OCI-LY1 (cell line): Measurements from ENCODE around the gene HLA-DQB2.

ENCODE experiments used
- H2AFZ ChIP-seq: fragments of 200-600 bp; sonication (generic), shearing (Covaris generic); 2 replicates; pipeline ENCODE4 v1.6.0; 2014; ENCODE audit warnings: antibody characterized with exemption, mild to moderate bottlenecking, low read length
- H3F3A ChIP-seq: fragments of 200-600 bp; sonication (generic), shearing (Covaris generic); 2 replicates; pipeline ENCODE4 v1.6.0; 2014; ENCODE audit warnings: mild to moderate bottlenecking, antibody characterized with exemption, low read length, moderate library complexity; ENCODE audit not compliant: insufficient read depth
- H3K27ac ChIP-seq: fragments of 200-600 bp; sonication (generic); 2 replicates; pipeline ENCODE4 v1.5.1; 2014; ENCODE audit warnings: low read length, mixed run types, mild to moderate bottlenecking, low read depth; ENCODE audit not compliant: poor library complexity, severe bottlenecking
- H3K27me3 ChIP-seq: fragments of 200-600 bp; sonication (generic); 2 replicates; pipeline ENCODE4 v1.6.0; 2014; ENCODE audit warnings: antibody characterized with exemption, mild to moderate bottlenecking, low read length, moderate library complexity; ENCODE audit not compliant: insufficient read depth
- H3K36me3 ChIP-seq: fragments of 200-600 bp; sonication (generic); 2 replicates; pipeline ENCODE4 v1.6.1; 2014; ENCODE audit warnings: mild to moderate bottlenecking, antibody characterized with exemption, low read length, moderate library complexity, mixed read lengths; ENCODE audit not compliant: insufficient read depth
- H3K4me1 ChIP-seq: fragments of 200-600 bp; sonication (generic); 2 replicates; pipeline ENCODE4 v1.5.1; 2014; ENCODE audit warnings: mild to moderate bottlenecking, low read length, moderate library complexity; ENCODE audit not compliant: insufficient read depth, severe bottlenecking
- H3K4me2 ChIP-seq: fragments of 200-600 bp; sonication (generic), shearing (Covaris generic); 2 replicates; pipeline ENCODE4 v1.6.1; 2014; ENCODE audit warnings: low read length
- H3K4me3 ChIP-seq: fragments of 200-600 bp; sonication (generic); 2 replicates; pipeline ENCODE4 v1.5.1; 2014; ENCODE audit warnings: low read length, low read depth, mild to moderate bottlenecking, mixed read lengths; ENCODE audit not compliant: poor library complexity, severe bottlenecking
- H3K79me2 ChIP-seq: fragments of 200-600 bp; shearing (Covaris generic); 2 replicates; pipeline ENCODE4 v1.6.1; 2016; ENCODE audit warnings: mixed run types, low read length, mixed read lengths; ENCODE audit not compliant: insufficient read depth
- H3K9ac ChIP-seq: fragments of 200-600 bp; sonication (generic), shearing (Covaris generic); 2 replicates; pipeline ENCODE4 v1.6.1; 2014; ENCODE audit warnings: mild to moderate bottlenecking, low read length, mixed read lengths
- H3K9me2 ChIP-seq: fragments of 200-600 bp; sonication (generic), shearing (Covaris generic); 2 replicates; pipeline ENCODE4 v1.6.1; 2014; ENCODE audit warnings: low read depth, mild to moderate bottlenecking, low read length, mixed read lengths
- H3K9me3 ChIP-seq: fragments of 200-600 bp; shearing (Covaris generic); 2 replicates; pipeline ENCODE4 v1.6.1; 2014; ENCODE audit warnings: low read length, mixed read lengths
- H4K20me1 ChIP-seq: fragments of 200-600 bp; sonication (generic), shearing (Covaris generic); 2 replicates; pipeline ENCODE4 v1.6.0; 2016; ENCODE audit warnings: mild to moderate bottlenecking, low read length; ENCODE audit not compliant: insufficient read depth
- CTCF ChIP-seq: fragments of 200-600 bp; sonication (generic), shearing (Covaris generic); IDR thresholded peaks from 2 replicates; pipeline ENCODE4 v1.5.1; 2017; ENCODE audit warnings: mild to moderate bottlenecking, antibody characterized with exemption, low read length, moderate library complexity, mixed read lengths
- EZH2 ChIP-seq: fragments of 200-600 bp; sonication (generic), shearing (Covaris generic); IDR thresholded peaks from 2 replicates; pipeline ENCODE4 v1.8.0; 2017; ENCODE audit warnings: borderline replicate concordance, mixed run types, mild to moderate bottlenecking, antibody characterized with exemption, low read length, moderate library complexity, mixed read lengths

Gene HLA-DQB2

GRCh38 chr6:32718879-32719278 lies 44.5 kb downstream of the HLA-DQB2 start:
- Histone ChIP-seq H3K27me3 (no peaks in the 10 kb centered on the region), H3K9me2 (no peaks in the 10 kb centered on the region), H3K27ac (no peak overlapping the region), H3K79me2 (no peaks in the 10 kb centered on the region), H4K20me1 (no peaks in the 10 kb centered on the region), H3K9me3 (no peaks in the 10 kb centered on the region), H2AFZ (no peak overlapping the region), H3K9ac (no peak overlapping the region), H3K4me1 (no peaks in the 10 kb centered on the region), H3K4me2 (no peak overlapping the region), H3K36me3 (no peaks in the 10 kb centered on the region), H3F3A (no peaks in the 10 kb centered on the region), H3K4me3 (no peak overlapping the region)
- TF ChIP-seq CTCF (no peak), EZH2 (no peak)

- TF ChIP-seq EZH2, result no peak
- TF ChIP-seq CTCF, result no peak; the same call in 1 of the 2 replicates
- Histone ChIP-seq H3K4me1 (no peaks in the 10 kb centered on the region), H3K9me2 (no peaks in the 10 kb centered on the region), H3K4me3 (no peak overlapping the region), H3K36me3 (no peaks in the 10 kb centered on the region), H3K27ac (no peak overlapping the region), H4K20me1 (no peaks in the 10 kb centered on the region), H3K79me2 (no peaks in the 10 kb centered on the region), H2AFZ (no peak overlapping the region), H3K9ac (no peak overlapping the region), H3K4me2 (no peak overlapping the region), H3K9me3 (no peaks in the 10 kb centered on the region), H3K27me3 (no peaks in the 10 kb centered on the region), H3F3A (no peaks in the 10 kb centered on the region)
Observed at GRCh38 chr6:32716396-32716795, 46.9 kb downstream of the HLA-DQB2 start.

- Histone ChIP-seq H3F3A (no peaks in the 10 kb centered on the region), H4K20me1 (no peaks in the 10 kb centered on the region), H3K9me2 (no peaks in the 10 kb centered on the region), H2AFZ (no peak overlapping the region), H3K4me1 (no peaks in the 10 kb centered on the region), H3K4me2 (no peak overlapping the region), H3K9ac (no peak overlapping the region), H3K4me3 (no peak overlapping the region), H3K9me3 (no peaks in the 10 kb centered on the region), H3K36me3 (no peaks in the 10 kb centered on the region), H3K27me3 (no peaks in the 10 kb centered on the region), H3K27ac (no peak overlapping the region), H3K79me2 (no peaks in the 10 kb centered on the region)
- TF ChIP-seq EZH2, result no peak
Observed at GRCh38 chr6:32713241-32713640, 50.1 kb downstream of the HLA-DQB2 start.

GRCh38 chr6:32709625-32710024 lies 53.7 kb downstream of the HLA-DQB2 start:
- Histone ChIP-seq H3K27ac (no peak overlapping the region), H2AFZ (no peak overlapping the region), H4K20me1 (no peaks in the 10 kb centered on the region), H3K27me3 (0 out of 2 replicates have a peak, but pooled peaks cover 3% of the 10 kb centered on the region), H3F3A (no peaks in the 10 kb centered on the region), H3K9ac (no peak overlapping the region), H3K4me2 (no peak overlapping the region), H3K4me1 (no peaks in the 10 kb centered on the region), H3K36me3 (no peaks in the 10 kb centered on the region), H3K79me2 (no peaks in the 10 kb centered on the region), H3K9me2 (no peaks in the 10 kb centered on the region), H3K4me3 (no peak overlapping the region), H3K9me3 (no peaks in the 10 kb centered on the region)
- TF ChIP-seq CTCF (no peak), EZH2 (no peak)
